ENCODE data around the gene GLRX5.

Gene GLRX5

DNA sequence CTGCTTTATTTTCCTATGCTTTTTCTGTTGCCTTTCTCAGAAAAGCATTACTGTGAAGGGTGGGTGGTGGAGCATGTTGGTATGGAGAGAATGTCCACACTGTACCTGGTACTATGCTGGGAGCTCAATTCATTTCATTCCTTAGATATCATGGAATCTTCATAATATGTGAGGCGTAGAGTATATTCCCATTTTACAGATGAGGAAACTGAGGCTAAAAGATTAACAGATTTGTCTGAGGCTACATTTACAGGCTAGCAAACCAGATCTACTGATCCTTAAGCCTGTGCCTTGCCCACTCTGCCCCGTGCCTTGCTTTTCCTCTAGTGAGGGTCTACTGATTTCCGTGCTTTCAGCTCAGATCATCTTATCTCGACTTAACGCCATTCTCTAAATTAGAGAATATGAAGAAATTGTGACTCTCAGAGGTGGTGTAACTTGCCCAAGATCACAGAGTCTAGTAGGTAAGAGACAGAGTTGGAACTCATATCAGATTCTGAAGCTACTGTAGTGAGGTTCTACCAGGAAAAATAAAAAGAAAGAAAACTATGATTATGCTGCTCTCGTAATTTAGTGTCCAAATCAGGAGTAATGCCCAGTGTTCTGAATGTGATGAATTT lies 5.5 kb downstream of the GLRX5 start:
- DNase-seq (ENCODE audit: low read depth): no peak
- TF ChIP-seq, protein P1, sequence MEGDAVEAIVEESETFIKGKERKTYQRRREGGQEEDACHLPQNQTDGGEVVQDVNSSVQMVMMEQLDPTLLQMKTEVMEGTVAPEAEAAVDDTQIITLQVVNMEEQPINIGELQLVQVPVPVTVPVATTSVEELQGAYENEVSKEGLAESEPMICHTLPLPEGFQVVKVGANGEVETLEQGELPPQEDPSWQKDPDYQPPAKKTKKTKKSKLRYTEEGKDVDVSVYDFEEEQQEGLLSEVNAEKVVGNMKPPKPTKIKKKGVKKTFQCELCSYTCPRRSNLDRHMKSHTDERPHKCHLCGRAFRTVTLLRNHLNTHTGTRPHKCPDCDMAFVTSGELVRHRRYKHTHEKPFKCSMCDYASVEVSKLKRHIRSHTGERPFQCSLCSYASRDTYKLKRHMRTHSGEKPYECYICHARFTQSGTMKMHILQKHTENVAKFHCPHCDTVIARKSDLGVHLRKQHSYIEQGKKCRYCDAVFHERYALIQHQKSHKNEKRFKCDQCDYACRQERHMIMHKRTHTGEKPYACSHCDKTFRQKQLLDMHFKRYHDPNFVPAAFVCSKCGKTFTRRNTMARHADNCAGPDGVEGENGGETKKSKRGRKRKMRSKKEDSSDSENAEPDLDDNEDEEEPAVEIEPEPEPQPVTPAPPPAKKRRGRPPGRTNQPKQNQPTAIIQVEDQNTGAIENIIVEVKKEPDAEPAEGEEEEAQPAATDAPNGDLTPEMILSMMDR (conservative IDR thresholded peaks at IDR 0.05; ENCODE audit: control insufficient read depth, insufficient read depth, low read depth, low read length): no peak
- H3K4me3 ChIP-seq (ENCODE audit: control insufficient read depth, low read depth, low read length): no peak overlapping the region

- no peak for DNase-seq (ENCODE audit: low read depth)
- no peak overlapping the region for H3K4me3 ChIP-seq (ENCODE audit: control insufficient read depth, low read depth, low read length)
- TF ChIP-seq, protein P1 (conservative IDR thresholded peaks at IDR 0.05; ENCODE audit: control insufficient read depth, insufficient read depth, low read depth, low read length): no peak
These were observed 6.5 kb downstream of the GLRX5 start for GRCh38 chr14:95541346-95541745.

DNA sequence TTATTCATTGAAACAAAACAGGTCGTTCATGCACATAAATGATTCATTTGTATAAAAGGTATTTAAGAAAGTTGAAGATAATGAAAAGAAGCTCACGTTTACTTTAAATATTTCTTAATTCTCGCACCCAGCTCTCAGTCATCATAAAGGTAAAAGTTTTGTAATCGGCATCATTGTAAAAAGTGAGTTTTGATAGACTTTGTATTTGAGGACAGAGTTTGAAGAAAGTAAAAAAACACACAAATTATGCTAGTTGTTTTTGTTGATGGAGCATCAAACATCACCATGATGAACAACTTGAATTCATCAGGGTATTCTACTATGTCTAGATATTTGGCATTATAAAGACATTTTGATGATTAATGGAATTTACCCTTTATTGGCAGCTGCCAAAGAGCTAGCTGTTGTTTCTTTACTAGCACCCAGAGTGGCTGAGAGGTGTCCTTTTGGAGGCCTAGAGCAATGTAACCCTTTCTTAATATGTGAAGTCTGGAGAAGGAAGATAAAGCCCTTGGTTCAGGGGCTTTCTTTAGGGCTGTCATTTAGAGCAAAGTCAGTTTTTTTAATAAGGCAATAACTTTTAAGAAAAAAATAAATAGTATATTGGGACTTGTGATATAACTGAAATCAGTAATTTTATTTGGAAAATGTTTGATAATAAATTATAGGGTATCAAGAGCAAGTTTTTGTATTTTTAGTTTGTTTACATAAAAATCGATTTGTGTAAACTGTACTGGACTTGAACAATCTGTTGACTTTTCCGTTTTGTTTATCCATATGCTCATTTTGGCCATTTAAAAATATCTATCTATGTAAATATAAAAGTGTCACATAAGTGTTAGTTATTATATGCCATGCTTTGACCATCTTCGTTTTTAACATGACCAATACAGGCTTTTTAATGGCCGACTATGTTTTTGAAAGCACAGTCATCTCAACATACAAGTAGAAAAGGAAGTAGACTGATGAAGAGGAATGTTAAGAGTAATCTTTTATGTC lies 7.4 kb downstream of the GLRX5 start:
- TF ChIP-seq, protein P1 (conservative IDR thresholded peaks at IDR 0.05; ENCODE audit: control insufficient read depth, insufficient read depth, low read depth, low read length): no peak
- DNase-seq (ENCODE audit: low read depth): no peak
- H3K4me3 ChIP-seq (ENCODE audit: control insufficient read depth, low read depth, low read length): no peak overlapping the region

DNA sequence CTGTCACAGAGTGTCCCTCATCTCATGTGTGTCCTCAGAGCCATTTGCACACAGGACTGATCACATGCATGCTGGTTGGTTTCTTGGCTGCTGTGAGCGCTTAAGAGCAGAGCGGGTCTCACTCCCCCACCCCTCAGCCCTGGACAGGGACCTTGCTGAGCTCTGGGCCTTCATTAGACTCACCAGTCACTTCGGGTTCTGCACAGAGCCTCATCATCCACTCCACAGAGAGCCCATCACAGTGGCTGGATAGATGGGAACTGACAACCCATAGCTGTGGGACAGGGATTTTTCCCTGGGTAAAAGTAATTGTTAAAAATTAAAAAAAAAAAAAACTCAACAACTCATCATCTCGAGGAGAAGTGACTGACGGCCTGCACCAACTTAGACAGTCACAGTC lies 8.2 kb downstream of the GLRX5 start:
- TF ChIP-seq, protein P1 (conservative IDR thresholded peaks at IDR 0.05; ENCODE audit: control insufficient read depth, insufficient read depth, low read depth, low read length): no peak
- H3K4me3 ChIP-seq (ENCODE audit: control insufficient read depth, low read depth, low read length): no peak overlapping the region
- no peak for DNase-seq (ENCODE audit: low read depth)

DNA sequence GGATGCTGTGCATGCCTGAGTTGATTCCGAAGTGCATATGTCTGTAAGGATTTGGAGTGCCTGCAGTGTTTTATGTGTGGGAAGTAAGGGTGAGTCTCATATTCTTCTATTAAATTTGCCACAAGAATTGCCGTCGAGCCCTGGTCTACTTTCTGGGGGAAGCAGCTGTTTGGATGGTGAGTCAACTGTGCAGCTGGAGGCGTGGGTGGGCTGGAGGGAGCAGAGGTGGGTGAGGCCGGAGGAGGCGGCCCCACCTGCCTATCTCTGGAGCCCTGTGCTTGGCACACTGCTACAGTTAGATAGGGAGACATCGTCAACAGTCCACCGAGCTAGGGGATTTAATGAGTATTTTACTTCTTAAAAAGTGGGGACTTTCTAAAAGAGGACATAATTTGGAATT lies 9.7 kb downstream of the GLRX5 start:
- H3K4me3 ChIP-seq (ENCODE audit: control insufficient read depth, low read depth, low read length): no peak overlapping the region
- peak; percentile 62 for DNase-seq (ENCODE audit: low read depth)
- TF ChIP-seq, protein P1 (conservative IDR thresholded peaks at IDR 0.05; ENCODE audit: control insufficient read depth, insufficient read depth, low read depth, low read length): no peak

DNA sequence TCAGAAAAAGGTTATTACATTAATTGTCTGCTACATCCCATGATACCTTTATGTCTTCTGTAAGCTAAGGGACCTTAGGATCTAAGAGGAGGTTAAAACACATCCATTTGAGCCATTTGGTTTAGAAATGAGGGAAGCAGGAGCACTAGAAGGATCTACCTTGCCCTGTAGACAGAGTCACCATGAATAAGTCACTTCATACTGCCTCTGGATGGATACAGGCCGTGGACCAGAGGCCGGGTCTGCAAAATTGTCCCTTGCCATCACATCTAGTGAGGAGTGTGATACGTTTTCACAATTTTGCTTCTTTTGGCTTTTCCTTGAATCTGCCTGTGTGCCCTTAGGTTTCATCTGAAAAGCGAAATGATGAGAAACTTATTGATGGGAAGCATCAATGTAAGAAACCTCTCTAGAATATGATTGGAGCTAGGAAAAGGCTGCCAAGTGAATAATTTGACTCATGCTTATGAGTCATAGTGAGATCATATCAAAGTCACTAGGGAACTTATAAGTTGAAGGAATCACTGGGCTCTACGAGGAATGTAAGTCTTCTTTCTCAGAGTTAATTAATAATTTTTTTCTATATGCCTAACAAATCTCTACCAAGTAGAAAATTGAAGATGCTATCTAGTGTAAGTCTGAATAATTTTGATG lies 10.8 kb downstream of the GLRX5 start:
- DNase-seq (ENCODE audit: low read depth): peak; percentile 98
- H3K4me3 ChIP-seq (ENCODE audit: control insufficient read depth, low read depth, low read length): no peak overlapping the region
- TF ChIP-seq, protein P1 (conservative IDR thresholded peaks at IDR 0.05; ENCODE audit: control insufficient read depth, insufficient read depth, low read depth, low read length): no peak

Data from fibroblast of mammary gland (primary cell).